ENCODE data around the gene RAP1GAP2. TPM values are rescaled to one million over a fixed set of nuclear protein-coding genes. Genes with fewer than 3 reads are reported as not detected.

RAP1GAP2 gene
- total RNA-seq, 1 experiment from 2014 or later = 72.8 TPM

DNA sequence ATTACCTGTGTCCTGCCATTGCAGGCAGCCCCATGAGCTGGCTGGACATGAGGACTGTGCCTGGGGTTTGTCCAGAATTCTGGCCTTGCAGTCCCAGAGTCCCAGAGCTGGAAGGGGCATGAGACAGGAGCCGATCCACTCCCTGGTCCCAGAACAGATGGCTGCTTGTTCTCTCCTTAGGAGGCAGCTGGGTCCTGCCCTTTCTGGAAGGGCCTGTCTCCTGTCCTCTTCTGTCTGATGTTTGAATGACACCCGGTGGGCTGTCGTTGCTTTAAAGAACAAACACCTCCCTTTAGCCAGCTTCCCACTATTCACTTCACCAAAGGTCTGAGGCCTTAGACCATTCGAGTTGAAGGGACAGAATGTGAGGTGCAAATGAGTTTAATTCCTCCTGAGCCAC lies 63.8 kb downstream of the RAP1GAP2 start:
- Mint-ChIP-seq H3K4me3 (no peak overlapping the region), H3K9me3 (0 out of 2 replicates have a peak, but pooled peaks cover 4% of the 10 kb centered on the region), H3K36me3 (peaks cover 10% of the 10 kb centered on the region), H3K27ac (peak overlapping the region; percentile 57), H3K4me1 (peaks cover 68% of the 10 kb centered on the region), H3K27me3 (ENCODE audit: low read depth) (no peaks in the 10 kb centered on the region)
- TF ChIP-seq, protein P1, sequence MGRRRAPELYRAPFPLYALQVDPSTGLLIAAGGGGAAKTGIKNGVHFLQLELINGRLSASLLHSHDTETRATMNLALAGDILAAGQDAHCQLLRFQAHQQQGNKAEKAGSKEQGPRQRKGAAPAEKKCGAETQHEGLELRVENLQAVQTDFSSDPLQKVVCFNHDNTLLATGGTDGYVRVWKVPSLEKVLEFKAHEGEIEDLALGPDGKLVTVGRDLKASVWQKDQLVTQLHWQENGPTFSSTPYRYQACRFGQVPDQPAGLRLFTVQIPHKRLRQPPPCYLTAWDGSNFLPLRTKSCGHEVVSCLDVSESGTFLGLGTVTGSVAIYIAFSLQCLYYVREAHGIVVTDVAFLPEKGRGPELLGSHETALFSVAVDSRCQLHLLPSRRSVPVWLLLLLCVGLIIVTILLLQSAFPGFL (CRISPR knock-in tag; IDR thresholded peaks at IDR 0.05; ENCODE audit: borderline replicate concordance) = no peak
- TF ChIP-seq ATF1 (CRISPR knock-in tag; IDR thresholded peaks at IDR 0.05) = no peak
- no peak for TF ChIP-seq NFATC4 (CRISPR knock-in tag; IDR thresholded peaks at IDR 0.05)
- TF ChIP-seq EMX1 (CRISPR knock-in tag; IDR thresholded peaks at IDR 0.05) = no peak
- TF ChIP-seq ZNF121 (CRISPR knock-in tag; IDR thresholded peaks at IDR 0.05) = no peak
- TF ChIP-seq, protein P2, sequence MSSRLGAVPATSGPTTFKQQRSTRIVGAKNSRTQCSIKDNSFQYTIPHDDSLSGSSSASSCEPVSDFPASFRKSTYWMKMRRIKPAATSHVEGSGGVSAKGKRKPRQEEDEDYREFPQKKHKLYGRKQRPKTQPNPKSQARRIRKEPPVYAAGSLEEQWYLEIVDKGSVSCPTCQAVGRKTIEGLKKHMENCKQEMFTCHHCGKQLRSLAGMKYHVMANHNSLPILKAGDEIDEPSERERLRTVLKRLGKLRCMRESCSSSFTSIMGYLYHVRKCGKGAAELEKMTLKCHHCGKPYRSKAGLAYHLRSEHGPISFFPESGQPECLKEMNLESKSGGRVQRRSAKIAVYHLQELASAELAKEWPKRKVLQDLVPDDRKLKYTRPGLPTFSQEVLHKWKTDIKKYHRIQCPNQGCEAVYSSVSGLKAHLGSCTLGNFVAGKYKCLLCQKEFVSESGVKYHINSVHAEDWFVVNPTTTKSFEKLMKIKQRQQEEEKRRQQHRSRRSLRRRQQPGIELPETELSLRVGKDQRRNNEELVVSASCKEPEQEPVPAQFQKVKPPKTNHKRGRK (CRISPR knock-in tag; IDR thresholded peaks at IDR 0.05; ENCODE audit: borderline replicate concordance) = no peak
- TF ChIP-seq, protein P3, sequence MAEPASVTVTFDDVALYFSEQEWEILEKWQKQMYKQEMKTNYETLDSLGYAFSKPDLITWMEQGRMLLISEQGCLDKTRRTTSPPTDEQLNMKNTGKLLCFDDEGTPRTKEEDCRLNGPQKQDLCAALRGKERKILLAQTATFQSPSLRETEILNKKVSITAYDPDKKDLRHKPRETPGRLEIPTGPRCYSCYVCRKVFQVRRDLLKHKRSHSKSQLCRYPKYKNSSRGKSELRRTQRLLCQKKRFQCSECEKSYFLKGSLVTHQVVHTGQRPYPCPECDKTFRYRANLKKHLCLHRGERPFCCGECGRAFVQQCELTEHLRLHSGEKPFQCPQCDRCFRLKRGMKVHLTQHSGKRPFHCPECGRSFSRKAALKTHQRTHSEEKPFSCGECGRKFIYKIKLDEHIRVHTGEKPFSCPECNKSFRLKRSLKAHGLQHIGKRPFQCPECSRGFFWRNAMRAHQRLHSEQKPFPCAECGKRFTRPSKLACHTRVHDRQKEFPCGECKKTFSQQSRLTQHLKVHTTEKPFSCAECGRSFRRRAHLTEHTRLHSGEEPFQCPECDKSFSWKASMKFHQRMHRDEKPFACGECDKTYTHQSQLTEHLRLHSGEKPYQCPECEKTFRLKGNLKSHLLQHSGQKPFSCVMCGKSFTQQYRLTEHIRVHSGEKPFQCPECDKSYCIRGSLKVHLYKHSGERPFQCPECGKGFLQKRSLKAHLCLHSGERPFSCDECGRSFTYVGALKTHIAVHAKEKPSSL (CRISPR knock-in tag; conservative IDR thresholded peaks at IDR 0.05) = no peak
- TF ChIP-seq, protein P4, sequence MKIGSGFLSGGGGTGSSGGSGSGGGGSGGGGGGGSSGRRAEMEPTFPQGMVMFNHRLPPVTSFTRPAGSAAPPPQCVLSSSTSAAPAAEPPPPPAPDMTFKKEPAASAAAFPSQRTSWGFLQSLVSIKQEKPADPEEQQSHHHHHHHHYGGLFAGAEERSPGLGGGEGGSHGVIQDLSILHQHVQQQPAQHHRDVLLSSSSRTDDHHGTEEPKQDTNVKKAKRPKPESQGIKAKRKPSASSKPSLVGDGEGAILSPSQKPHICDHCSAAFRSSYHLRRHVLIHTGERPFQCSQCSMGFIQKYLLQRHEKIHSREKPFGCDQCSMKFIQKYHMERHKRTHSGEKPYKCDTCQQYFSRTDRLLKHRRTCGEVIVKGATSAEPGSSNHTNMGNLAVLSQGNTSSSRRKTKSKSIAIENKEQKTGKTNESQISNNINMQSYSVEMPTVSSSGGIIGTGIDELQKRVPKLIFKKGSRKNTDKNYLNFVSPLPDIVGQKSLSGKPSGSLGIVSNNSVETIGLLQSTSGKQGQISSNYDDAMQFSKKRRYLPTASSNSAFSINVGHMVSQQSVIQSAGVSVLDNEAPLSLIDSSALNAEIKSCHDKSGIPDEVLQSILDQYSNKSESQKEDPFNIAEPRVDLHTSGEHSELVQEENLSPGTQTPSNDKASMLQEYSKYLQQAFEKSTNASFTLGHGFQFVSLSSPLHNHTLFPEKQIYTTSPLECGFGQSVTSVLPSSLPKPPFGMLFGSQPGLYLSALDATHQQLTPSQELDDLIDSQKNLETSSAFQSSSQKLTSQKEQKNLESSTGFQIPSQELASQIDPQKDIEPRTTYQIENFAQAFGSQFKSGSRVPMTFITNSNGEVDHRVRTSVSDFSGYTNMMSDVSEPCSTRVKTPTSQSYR (CRISPR knock-in tag; IDR thresholded peaks at IDR 0.05) = no peak
- TF ChIP-seq ZNF423 (CRISPR knock-in tag; IDR thresholded peaks at IDR 0.05) = no peak
- no peak for TF ChIP-seq ELF4 (CRISPR knock-in tag; IDR thresholded peaks at IDR 0.05; ENCODE audit: low read depth)
- TF ChIP-seq CREM (CRISPR knock-in tag; IDR thresholded peaks at IDR 0.05) = no peak
- no peak for TF ChIP-seq HMGA2 (CRISPR knock-in tag; IDR thresholded peaks at IDR 0.05)
- TF ChIP-seq MYBL2 (CRISPR knock-in tag; IDR thresholded peaks at IDR 0.05) = no peak
- ChIA-PET POLR2A (interaction anchor here (0.7 to 2.1 kb wide), 2 partner anchors 11 to 12 kb away, joined by 4 to 7 read pairs; no protein-coding TSS in a partner anchor), CTCF (interaction anchor here (1.5 to 4.1 kb wide), 3 partner anchors 11 to 70 kb away, joined by 4 to 20 read pairs (median 10); no protein-coding TSS in a partner anchor)
- DNase-seq (ENCODE audit: low spot score) (no peak), ATAC-seq (no peak)

DNA sequence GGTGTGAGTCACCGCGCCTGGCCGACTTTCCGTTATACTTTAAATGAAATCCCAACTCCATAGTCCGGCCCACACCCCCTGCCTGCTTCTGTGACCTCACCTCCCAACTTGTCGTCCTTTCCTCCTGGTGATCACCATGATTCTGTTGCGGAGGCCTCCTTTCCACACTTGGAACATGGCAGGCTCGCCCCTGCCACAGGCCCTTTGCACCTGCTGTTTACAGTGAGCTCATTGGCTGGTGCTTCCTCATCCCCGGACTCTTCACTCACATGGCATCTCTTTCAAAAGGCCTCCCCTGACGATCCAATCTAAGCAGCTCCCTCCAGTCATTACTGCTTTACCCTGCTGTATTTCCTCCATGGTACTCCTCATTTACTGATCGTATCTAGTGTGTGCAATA lies 64.6 kb downstream of the RAP1GAP2 start:
- ATAC-seq (no peak), DNase-seq (ENCODE audit: low spot score) (no peak)
- H3K4me3 Mint-ChIP-seq = no peak overlapping the region
- ChIA-PET CTCF (interaction anchor here (0.9 to 2.9 kb wide), 4 partner anchors 10 to 69 kb away, joined by 3 to 10 read pairs (median 4); no protein-coding TSS in a partner anchor), POLR2A (interaction anchor here (2.1 kb wide), 1 partner anchor 11 kb away, joined by 7 read pairs; no protein-coding TSS in a partner anchor)
- peak overlapping the region; percentile 85; the same call in 1 of the 2 replicates for H3K27ac Mint-ChIP-seq
- TF ChIP-seq, protein P5, sequence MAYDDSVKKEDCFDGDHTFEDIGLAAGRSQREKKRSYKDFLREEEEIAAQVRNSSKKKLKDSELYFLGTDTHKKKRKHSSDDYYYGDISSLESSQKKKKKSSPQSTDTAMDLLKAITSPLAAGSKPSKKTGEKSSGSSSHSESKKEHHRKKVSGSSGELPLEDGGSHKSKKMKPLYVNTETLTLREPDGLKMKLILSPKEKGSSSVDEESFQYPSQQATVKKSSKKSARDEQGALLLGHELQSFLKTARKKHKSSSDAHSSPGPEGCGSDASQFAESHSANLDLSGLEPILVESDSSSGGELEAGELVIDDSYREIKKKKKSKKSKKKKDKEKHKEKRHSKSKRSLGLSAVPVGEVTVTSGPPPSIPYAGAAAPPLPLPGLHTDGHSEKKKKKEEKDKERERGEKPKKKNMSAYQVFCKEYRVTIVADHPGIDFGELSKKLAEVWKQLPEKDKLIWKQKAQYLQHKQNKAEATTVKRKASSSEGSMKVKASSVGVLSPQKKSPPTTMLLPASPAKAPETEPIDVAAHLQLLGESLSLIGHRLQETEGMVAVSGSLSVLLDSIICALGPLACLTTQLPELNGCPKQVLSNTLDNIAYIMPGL (CRISPR knock-in tag; IDR thresholded peaks at IDR 0.05) = no peak
- TF ChIP-seq EMX1 (CRISPR knock-in tag; IDR thresholded peaks at IDR 0.05) (no peak), ZBTB21 (CRISPR knock-in tag; IDR thresholded peaks at IDR 0.05; ENCODE audit: borderline replicate concordance) (no peak), IRF2 (CRISPR knock-in tag; IDR thresholded peaks at IDR 0.05; ENCODE audit: borderline replicate concordance, low read depth) (no peak)
- H3K9me3 Mint-ChIP-seq = 0 out of 2 replicates have a peak, but pooled peaks cover 4% of the 10 kb centered on the region
- H3K27me3 Mint-ChIP-seq (ENCODE audit: low read depth) = no peaks in the 10 kb centered on the region
- H3K36me3 Mint-ChIP-seq = peaks cover 12% of the 10 kb centered on the region
- peaks cover 71% of the 10 kb centered on the region for H3K4me1 Mint-ChIP-seq
